CD4-positive, alpha-beta memory T cell (primary cell): ENCODE measurements around the gene SRC. TPM values are rescaled to one million over a fixed set of nuclear protein-coding genes. Genes with fewer than 3 reads are reported as not detected.

Experiments used
- CTCF ChIA-PET: fragments of 350-600 bp; sonication (Branson Sonifier 250); formaldehyde crosslinking; loops from one replicate; lab custom pipeline; 2021; ENCODE audit warnings: inconsistent platforms; ENCODE audit not compliant: partially characterized antibody; lab: Charles Lee
- POLR2A ChIA-PET: fragments of 350-600 bp; sonication (Branson Sonifier 250); formaldehyde crosslinking; loops from one replicate; lab custom pipeline; 2021; ENCODE audit not compliant: partially characterized antibody; lab: Charles Lee
- DNase-seq, 5 donors: peaks; one replicate each; pipeline versions ENCODE4 v3.0.0 to v3.0.0-alpha.2; 2020 to 2022; ENCODE audit warnings: mixed read lengths in 1 of 5
- H3K27ac ChIP-seq: one replicate; pipeline ENCODE4 v1.7.0; 2013; ENCODE audit warnings: low read depth, low read length
- H3K27me3 ChIP-seq: 2 replicates; pipeline ENCODE4 v1.7.0; 2013; ENCODE audit warnings: mild to moderate bottlenecking, low read length, moderate library complexity; ENCODE audit not compliant: insufficient read depth
- H3K36me3 ChIP-seq: 2 replicates; pipeline ENCODE4 v1.7.0; 2013; ENCODE audit warnings: mild to moderate bottlenecking, low read length, moderate library complexity; ENCODE audit not compliant: insufficient read depth
- H3K4me1 ChIP-seq: 2 replicates; pipeline ENCODE4 v1.7.0; 2013; ENCODE audit warnings: mild to moderate bottlenecking, low read length, moderate library complexity; ENCODE audit not compliant: insufficient read depth
- H3K4me3 ChIP-seq, 2 donors: one replicate each; pipeline ENCODE4 v1.7.0; 2013; ENCODE audit warnings: low read length in 2 of 2, mild to moderate bottlenecking in 1 of 2
- H3K9me3 ChIP-seq, 2 donors: one replicate each; pipeline ENCODE4 v1.7.0; 2013; ENCODE audit warnings: low read length in 2 of 2, control low read depth in 1 of 2; ENCODE audit not compliant: control insufficient read depth in 1 of 2
- H3K27ac Mint-ChIP-seq, 7 donors: one replicate each; pipeline ENCODE4 v1.8.0; 2020 to 2021; ENCODE audit warnings: mixed read lengths in 7 of 7, mild to moderate bottlenecking in 6 of 7, inconsistent platforms in 3 of 7, moderate library complexity in 3 of 7
- H3K27me3 Mint-ChIP-seq, 2 donors: one replicate each; pipeline ENCODE4 v1.8.0; 2020 to 2021; ENCODE audit warnings: mixed read lengths in 2 of 2
- H3K36me3 Mint-ChIP-seq, 2 donors: one replicate each; pipeline ENCODE4 v1.8.0; 2020 to 2021; ENCODE audit warnings: mixed read lengths in 2 of 2, inconsistent platforms in 1 of 2, mild to moderate bottlenecking in 1 of 2
- H3K4me1 Mint-ChIP-seq, 4 donors: one replicate each; pipeline ENCODE4 v1.8.0; 2020 to 2021; ENCODE audit warnings: mixed read lengths in 4 of 4, mild to moderate bottlenecking in 1 of 4
- H3K4me3 Mint-ChIP-seq, 8 donors: one replicate each; pipeline ENCODE4 v1.8.0; 2020 to 2021; ENCODE audit warnings: mixed read lengths in 8 of 8, mild to moderate bottlenecking in 7 of 8, moderate library complexity in 6 of 8, inconsistent platforms in 3 of 8
- H3K9me3 Mint-ChIP-seq, 8 donors: one replicate each; pipeline ENCODE4 v1.8.0; 2020 to 2021; ENCODE audit warnings: mixed read lengths in 8 of 8, mild to moderate bottlenecking in 5 of 8, inconsistent platforms in 3 of 8, moderate library complexity in 1 of 8
- intact Hi-C: fragments of 100-400 bp; cut with micrococcal nuclease; formaldehyde crosslinking; loops from one replicate; pipeline ENCODE4 v1.15.1; 2023
- polyA plus RNA-seq, 2 donors: library from polyadenylated mRNA; unstranded; fragments of 300-500 nt; fragmentation: Illumina TruSeq; gene quantifications; one replicate each; pipeline ENCODE4 v1.2.3, GENCODE V29; 2021
- total RNA-seq, 2 experiments: library from RNA; stranded (reverse); gene quantifications; one replicate each; pipeline ENCODE4 v1.2.3, GENCODE V29; 2021

Gene SRC
- total and polyA plus RNA-seq, 4 experiments from 2014 or later: 0.32 to 4.5 (median 2.3) TPM

DNA sequence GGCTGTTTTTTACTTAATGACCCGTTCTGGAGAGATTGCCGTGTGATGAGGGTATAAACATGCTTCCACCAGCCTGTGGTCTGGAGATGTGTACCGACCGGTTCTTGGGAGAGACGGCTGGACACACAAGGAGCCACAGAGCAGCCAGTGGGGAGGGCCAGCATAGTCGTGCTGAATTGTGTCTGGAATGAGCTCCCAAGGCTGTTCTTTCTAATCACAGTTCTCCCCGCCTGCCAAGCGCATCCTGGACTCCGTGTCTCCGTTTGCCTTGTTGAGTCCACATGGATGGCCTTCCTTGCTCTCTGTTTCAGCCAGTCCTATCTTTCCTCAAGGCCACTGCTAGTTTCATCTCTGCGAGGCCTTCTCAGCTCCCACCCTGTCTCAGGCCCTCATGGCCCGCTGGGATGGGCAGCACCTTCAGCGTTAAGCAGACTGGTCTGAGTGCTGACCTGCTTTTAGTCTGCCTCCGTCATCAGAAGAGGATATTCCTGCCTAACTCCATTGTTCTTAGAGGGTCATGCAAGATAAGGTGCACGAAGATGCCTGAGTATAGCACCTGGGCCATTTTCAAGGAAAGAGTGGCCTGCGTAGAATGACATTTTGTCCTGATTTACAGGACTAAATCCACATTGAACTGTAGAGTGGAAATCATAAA is 35.9 kb upstream of the SRC start:
- H3K4me3 Mint-ChIP-seq: no peak overlapping the region
- H3K36me3 ChIP-seq: peaks cover 16% of the 10 kb centered on the region
- no peaks in the 10 kb centered on the region for H3K4me1 ChIP-seq

DNA sequence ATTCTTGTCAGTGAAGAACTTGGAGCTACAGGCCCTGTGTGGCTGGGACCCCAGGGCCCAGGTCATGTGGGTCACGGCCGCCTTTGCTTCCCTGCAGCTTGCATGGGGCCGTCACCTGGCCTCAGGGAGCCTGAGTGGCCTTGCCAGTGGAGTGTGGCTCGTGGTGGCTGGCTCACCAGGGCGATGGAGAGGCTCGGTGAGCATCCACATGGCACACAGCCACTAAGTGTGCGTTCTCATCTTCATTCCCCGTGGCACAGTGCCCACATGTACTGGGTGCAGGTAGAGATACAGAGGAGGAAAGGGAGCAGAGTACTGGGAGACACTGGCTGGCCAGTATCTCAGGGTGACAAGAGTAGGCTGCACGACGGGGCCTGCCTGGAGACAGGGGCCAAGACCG is 35.0 kb upstream of the SRC start:
- ChIA-PET POLR2A (no interaction called here), CTCF (interaction anchor here (1.4 kb wide), 1 partner anchor 115 kb away, joined by 3 read pairs; no protein-coding TSS in a partner anchor)
- no peak for DNase-seq
- Histone ChIP-seq H3K36me3 (peaks cover 16% of the 10 kb centered on the region), H3K4me1 (peaks cover 5% of the 10 kb centered on the region), H3K27ac (no peak overlapping the region), H3K9me3 (no peaks in the 10 kb centered on the region), H3K4me3 (no peak overlapping the region), H3K27me3 (no peaks in the 10 kb centered on the region)
- no peaks in the 10 kb centered on the region for H3K27me3 Mint-ChIP-seq
- intact Hi-C loops: no loop called here
- no peak overlapping the region for H3K4me3 Mint-ChIP-seq
- no peaks in the 10 kb centered on the region for H3K9me3 Mint-ChIP-seq
- peak overlapping the region in 2 of 7 donors; percentile 37 to 82 for H3K27ac Mint-ChIP-seq
- peaks cover 7 to 40% of the 10 kb centered on the region in 2 donors for H3K36me3 Mint-ChIP-seq
- peaks cover 12 to 24% (median 15%) of the 10 kb centered on the region in 4 donors for H3K4me1 Mint-ChIP-seq

More for the DNA sequence above, 35.9 kb upstream of the SRC start:
- DNase-seq: no peak
- no peaks in the 10 kb centered on the region for H3K27me3 Mint-ChIP-seq
- Histone ChIP-seq H3K27ac (no peak overlapping the region), H3K9me3 (no peaks in the 10 kb centered on the region), H3K27me3 (no peaks in the 10 kb centered on the region), H3K4me3 (no peak overlapping the region)
- H3K27ac Mint-ChIP-seq: peak overlapping the region in 2 of 7 donors; percentile 1 to 27
- intact Hi-C loops: no loop called here
- ChIA-PET CTCF (interaction anchor here (1.4 kb wide), 1 partner anchor 114 kb away, joined by 3 read pairs; no protein-coding TSS in a partner anchor), POLR2A (no interaction called here)
- H3K4me1 Mint-ChIP-seq: peaks cover 12 to 16% (median 14%) of the 10 kb centered on the region in 4 donors
- H3K36me3 Mint-ChIP-seq: peaks cover 7 to 47% of the 10 kb centered on the region in 2 donors
- no peaks in the 10 kb centered on the region for H3K9me3 Mint-ChIP-seq

GRCh38 chr20:37311710-37312355 is 34.1 kb upstream of the SRC start:
- H3K4me1 ChIP-seq: peaks cover 8% of the 10 kb centered on the region
- H3K4me3 ChIP-seq: no peak overlapping the region
- no peaks in the 10 kb centered on the region for H3K27me3 Mint-ChIP-seq
- H3K4me1 Mint-ChIP-seq: peaks cover 14 to 31% (median 17%) of the 10 kb centered on the region in 4 donors
- peak overlapping the region in 3 of 7 donors; percentile 1 to 58 (median 11) for H3K27ac Mint-ChIP-seq
- no peaks in the 10 kb centered on the region for H3K9me3 Mint-ChIP-seq
- H3K4me3 Mint-ChIP-seq: no peak overlapping the region
- intact Hi-C loops: no loop called here
- DNase-seq: no peak
- peaks cover 13 to 45% of the 10 kb centered on the region in 2 donors for H3K36me3 Mint-ChIP-seq
- H3K27me3 ChIP-seq: no peaks in the 10 kb centered on the region
- no peak overlapping the region for H3K27ac ChIP-seq
- ChIA-PET CTCF (interaction anchor here (1.2 kb wide), 1 partner anchor 42 kb away, joined by 3 read pairs; no protein-coding TSS in a partner anchor), POLR2A (no interaction called here)
- H3K36me3 ChIP-seq: peaks cover 16% of the 10 kb centered on the region
- no peaks in the 10 kb centered on the region for H3K9me3 ChIP-seq

DNA sequence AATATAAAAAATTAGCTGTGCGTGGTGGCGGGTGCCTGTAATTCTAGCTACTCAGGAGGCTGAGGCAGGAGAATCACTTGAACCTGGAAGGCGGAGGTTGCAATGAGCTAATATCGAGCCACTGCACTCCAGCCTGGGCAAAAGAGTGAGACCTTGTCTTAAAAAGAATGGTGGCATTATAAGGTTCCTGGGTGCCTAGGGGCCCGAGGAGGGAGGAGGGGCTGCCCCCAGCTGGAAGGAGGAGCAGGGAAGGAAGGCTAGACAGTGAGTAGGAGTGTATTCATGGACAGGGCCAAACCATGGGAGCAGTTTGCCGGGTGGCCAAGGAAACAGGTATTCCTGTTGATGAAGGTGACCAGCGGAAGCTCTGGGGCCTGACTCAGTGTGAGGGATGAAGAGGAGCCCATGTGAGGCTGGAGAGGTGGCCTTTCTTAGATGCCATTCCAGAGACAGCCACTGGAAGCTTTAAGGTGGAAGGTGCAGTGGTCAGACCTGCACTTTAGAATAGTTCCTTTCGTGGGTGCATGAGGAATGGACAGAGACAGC is 32.3 kb upstream of the SRC start:
- Histone ChIP-seq H3K4me1 (peaks cover 8% of the 10 kb centered on the region), H3K36me3 (peaks cover 12% of the 10 kb centered on the region), H3K9me3 (no peaks in the 10 kb centered on the region), H3K4me3 (no peak overlapping the region), H3K27me3 (no peaks in the 10 kb centered on the region), H3K27ac (no peak overlapping the region)
- peak overlapping the region in 5 of 7 donors; percentile 9 to 86 (median 79) for H3K27ac Mint-ChIP-seq
- CTCF ChIA-PET: no interaction called here
- intact Hi-C loops: no loop called here
- H3K36me3 Mint-ChIP-seq: peaks cover 21 to 52% of the 10 kb centered on the region in 2 donors
- DNase-seq: no peak
- POLR2A ChIA-PET: interaction anchor here (1.6 kb wide), 1 partner anchor 24 kb away, joined by 4 read pairs; the partner anchor contains the start of gene MANBAL
- no peaks in the 10 kb centered on the region for H3K27me3 Mint-ChIP-seq
- no peaks in the 10 kb centered on the region for H3K9me3 Mint-ChIP-seq
- peaks cover 9 to 27% (median 12%) of the 10 kb centered on the region in 4 donors for H3K4me1 Mint-ChIP-seq
- no peak overlapping the region for H3K4me3 Mint-ChIP-seq

DNA sequence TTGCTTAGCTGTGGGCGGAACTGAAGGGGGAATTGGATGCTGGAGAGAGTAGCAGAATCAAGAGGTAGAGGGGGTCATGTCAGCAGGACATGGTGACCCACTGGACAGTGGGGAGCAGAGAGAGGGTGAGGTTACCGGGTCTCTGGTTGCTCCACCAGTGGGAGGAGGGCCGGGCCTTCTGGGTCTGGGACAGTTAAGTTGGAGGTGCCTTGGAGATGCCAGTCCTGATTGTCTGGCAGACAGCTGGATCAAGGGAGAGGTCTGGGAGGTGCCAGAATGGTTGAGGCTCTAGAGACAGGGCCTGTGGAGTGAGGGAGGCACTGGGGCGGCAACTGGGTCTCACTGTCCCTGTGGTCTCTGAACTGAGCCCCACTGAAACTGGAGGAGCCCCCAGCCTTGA is 31.8 kb upstream of the SRC start:
- peak overlapping the region in 4 of 7 donors; percentile 9 to 86 (median 80) for H3K27ac Mint-ChIP-seq
- no peaks in the 10 kb centered on the region for H3K9me3 Mint-ChIP-seq
- H3K36me3 Mint-ChIP-seq: peaks cover 22 to 47% of the 10 kb centered on the region in 2 donors
- no peaks in the 10 kb centered on the region for H3K9me3 ChIP-seq
- ChIA-PET POLR2A (interaction anchor here (1.6 kb wide), 1 partner anchor 24 kb away, joined by 4 read pairs; the partner anchor contains the start of gene MANBAL), CTCF (no interaction called here)
- no peak overlapping the region for H3K27ac ChIP-seq
- H3K4me3 Mint-ChIP-seq: no peak overlapping the region
- H3K36me3 ChIP-seq: peaks cover 7% of the 10 kb centered on the region
- H3K4me1 Mint-ChIP-seq: peaks cover 5 to 25% (median 9%) of the 10 kb centered on the region in 4 donors
- no peak for DNase-seq
- H3K27me3 Mint-ChIP-seq: no peaks in the 10 kb centered on the region
- intact Hi-C loops: no loop called here
- H3K4me1 ChIP-seq: peaks cover 8% of the 10 kb centered on the region
- H3K4me3 ChIP-seq: no peak overlapping the region
- no peaks in the 10 kb centered on the region for H3K27me3 ChIP-seq

- no peaks in the 10 kb centered on the region for H3K9me3 ChIP-seq
- intact Hi-C loops: no loop called here
- peaks cover 5 to 25% (median 9%) of the 10 kb centered on the region in 4 donors for H3K4me1 Mint-ChIP-seq
- H3K4me3 ChIP-seq: no peak overlapping the region
- H3K4me1 ChIP-seq: peaks cover 8% of the 10 kb centered on the region
- peaks cover 7% of the 10 kb centered on the region for H3K36me3 ChIP-seq
- ChIA-PET CTCF (no interaction called here), POLR2A (interaction anchor here (1.6 kb wide), 1 partner anchor 25 kb away, joined by 4 read pairs; the partner anchor contains the start of gene MANBAL)
- H3K4me3 Mint-ChIP-seq: no peak overlapping the region
- H3K36me3 Mint-ChIP-seq: peaks cover 26 to 47% of the 10 kb centered on the region in 2 donors
- no peak for DNase-seq
- H3K27ac ChIP-seq: no peak overlapping the region
- H3K9me3 Mint-ChIP-seq: no peaks in the 10 kb centered on the region
- peak overlapping the region in 4 of 7 donors; percentile 77 to 86 (median 80) for H3K27ac Mint-ChIP-seq
- no peaks in the 10 kb centered on the region for H3K27me3 Mint-ChIP-seq
- no peaks in the 10 kb centered on the region for H3K27me3 ChIP-seq
Measured at GRCh38 chr20:37314617-37315016, 31.3 kb upstream of the SRC start.

GRCh38 chr20:37315021-37315451 is 30.9 kb upstream of the SRC start:
- no peaks in the 10 kb centered on the region for H3K9me3 ChIP-seq
- H3K4me1 ChIP-seq: peaks cover 8% of the 10 kb centered on the region
- intact Hi-C loops: no loop called here
- no peaks in the 10 kb centered on the region for H3K27me3 ChIP-seq
- no peak overlapping the region for H3K4me3 Mint-ChIP-seq
- no peak for DNase-seq
- no peak overlapping the region for H3K4me3 ChIP-seq
- no peaks in the 10 kb centered on the region for H3K27me3 Mint-ChIP-seq
- CTCF ChIA-PET: no interaction called here
- peaks cover 23 to 43% of the 10 kb centered on the region in 2 donors for H3K36me3 Mint-ChIP-seq
- H3K9me3 Mint-ChIP-seq: no peaks in the 10 kb centered on the region
- H3K27ac Mint-ChIP-seq: peak overlapping the region in 4 of 7 donors; percentile 13 to 86 (median 76)
- H3K36me3 ChIP-seq: peaks cover 6% of the 10 kb centered on the region
- peaks cover 5 to 25% (median 9%) of the 10 kb centered on the region in 4 donors for H3K4me1 Mint-ChIP-seq
- POLR2A ChIA-PET: interaction anchor here (1.6 kb wide), 1 partner anchor 25 kb away, joined by 4 read pairs; the partner anchor contains the start of gene MANBAL
- no peak overlapping the region for H3K27ac ChIP-seq
